Stimulated activated CD8-positive, alpha-beta memory T cell treated with anti-CD3 and anti-CD28 coated beads, Interleukin-15, amount 100 ng/mL, for 48 hours (primary cell): ENCODE measurements around the gene ITGA7.

ENCODE experiments used
- DNase-seq, 2 donors: peaks; one replicate each; pipeline ENCODE4 v3.0.0-alpha.2; 2020; ENCODE audit warnings: low read depth in 2 of 2

Gene ITGA7

DNA sequence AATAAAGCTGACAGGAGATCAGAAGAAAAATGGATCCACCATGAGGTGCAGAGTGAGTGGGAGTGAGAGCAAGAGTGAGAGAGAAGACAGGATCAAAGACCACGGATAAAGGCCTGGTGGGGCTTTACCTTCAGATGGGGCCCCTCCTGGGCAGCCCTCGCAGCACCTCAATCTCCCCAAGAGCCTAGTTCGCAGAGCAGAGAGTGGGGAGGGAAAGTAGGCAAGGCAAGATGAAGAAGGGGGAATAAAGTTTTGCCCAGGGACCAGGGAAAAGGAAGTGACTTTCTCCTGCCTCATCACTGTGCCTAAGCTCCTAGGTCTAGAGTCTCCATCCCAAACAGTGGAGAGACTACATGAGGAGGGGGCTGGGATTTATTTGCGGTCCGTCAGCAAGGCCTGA, 60.7 kb downstream of the ITGA7 start:
- DNase-seq: no peak

DNA sequence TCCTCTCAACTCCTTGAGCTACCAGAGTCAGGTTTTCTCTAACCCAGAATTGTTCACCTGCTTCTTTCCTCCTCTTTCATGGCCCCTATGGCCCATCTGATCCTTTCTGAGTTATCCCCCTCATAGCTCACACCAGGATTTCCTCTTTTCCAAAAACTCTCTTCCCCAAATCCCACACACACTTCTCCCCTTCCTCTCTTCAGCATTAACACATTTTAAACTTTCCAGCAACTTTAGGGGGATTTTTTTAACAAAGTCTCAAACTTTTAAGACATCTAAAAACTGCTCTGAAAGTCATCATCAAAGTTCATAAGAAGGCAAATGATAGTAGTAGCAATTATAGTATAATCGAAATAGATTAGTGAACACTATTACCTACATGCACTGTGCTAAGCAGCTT, 63.1 kb downstream of the ITGA7 start:
- no peak for DNase-seq

DNA sequence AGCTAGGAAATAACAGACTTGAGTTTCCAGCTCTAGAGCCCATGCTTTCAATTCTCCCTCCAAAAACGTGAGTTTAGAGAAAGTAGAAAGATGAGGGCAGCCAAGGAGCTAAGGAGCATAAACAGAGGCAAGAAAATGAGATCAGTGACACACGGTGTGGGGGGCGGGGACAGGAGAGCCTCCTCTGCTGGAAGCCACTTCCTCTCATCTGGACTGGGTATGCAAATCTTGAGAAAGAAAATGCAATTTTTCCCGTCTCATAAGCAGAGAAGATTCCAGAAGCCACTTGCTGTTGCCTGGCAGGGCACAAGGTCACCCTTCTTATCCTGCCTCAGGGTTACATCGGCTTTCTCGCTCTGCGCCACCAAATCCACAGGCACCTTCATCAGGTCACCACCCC, 65.0 kb downstream of the ITGA7 start:
- no peak for DNase-seq

DNA sequence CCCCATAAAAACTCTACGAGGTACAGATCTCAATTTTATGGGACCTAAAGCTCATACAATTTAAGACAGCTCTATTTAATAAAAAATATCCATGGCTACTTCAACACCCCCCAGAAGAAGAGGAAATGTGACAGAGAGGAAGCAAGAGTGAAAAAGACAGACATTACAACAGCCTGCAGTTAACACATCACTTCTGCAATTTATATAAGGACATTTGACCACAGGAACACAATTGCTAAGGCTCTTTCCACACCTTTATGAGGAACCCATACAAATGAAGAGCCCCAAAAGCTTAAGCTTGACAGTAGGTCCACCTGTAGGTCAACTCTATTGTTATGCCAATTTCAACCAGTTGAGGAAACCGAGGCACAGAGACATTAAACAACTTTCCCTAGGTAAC, 65.4 kb downstream of the ITGA7 start:
- no peak for DNase-seq

DNA sequence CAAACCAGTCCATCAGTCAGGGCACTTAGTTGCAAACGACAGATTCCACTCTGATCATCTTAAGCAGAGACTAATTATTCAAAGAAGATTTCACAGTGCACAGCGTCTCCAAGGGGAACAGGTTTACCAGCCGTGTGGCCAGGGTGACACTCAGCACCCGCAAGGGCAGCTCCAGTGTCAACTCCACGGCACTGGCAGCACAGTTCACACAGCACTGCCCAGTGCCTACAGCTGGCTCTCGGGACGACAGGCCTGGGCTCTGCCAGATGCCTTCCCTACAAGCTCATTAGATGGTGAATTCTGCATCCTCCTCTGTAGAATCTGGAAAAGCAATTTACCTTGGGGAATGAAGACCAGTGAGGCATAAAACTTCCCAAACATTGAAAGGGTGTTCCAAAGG, 66.1 kb downstream of the ITGA7 start:
- DNase-seq: no peak

DNA sequence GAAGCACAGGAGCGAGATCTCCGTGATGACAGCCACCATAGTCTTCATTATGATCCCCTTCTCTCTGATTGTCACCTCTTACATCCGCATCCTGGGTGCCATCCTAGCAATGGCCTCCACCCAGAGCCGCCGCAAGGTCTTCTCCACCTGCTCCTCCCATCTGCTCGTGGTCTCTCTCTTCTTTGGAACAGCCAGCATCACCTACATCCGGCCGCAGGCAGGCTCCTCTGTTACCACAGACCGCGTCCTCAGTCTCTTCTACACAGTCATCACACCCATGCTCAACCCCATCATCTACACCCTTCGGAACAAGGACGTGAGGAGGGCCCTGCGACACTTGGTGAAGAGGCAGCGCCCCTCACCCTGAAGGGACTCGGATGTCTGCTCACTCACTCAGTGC, 70.2 kb downstream of the ITGA7 start:
- DNase-seq: no peak

DNA sequence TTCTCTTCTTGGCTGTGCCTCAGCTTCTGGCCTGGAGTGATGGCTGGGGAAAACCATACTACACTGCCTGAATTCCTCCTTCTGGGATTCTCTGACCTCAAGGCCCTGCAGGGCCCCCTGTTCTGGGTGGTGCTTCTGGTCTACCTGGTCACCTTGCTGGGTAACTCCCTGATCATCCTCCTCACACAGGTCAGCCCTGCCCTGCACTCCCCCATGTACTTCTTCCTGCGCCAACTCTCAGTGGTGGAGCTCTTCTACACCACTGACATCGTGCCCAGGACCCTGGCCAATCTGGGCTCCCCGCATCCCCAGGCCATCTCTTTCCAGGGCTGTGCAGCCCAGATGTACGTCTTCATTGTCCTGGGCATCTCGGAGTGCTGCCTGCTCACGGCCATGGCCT, 70.9 kb downstream of the ITGA7 start, which contains the start of gene OR10P1:
TSS of gene OR10P1 (plus strand) at position 40 of the 400 bp plus-strand sequence. CDS start at position 40, 0 bp downstream.
- DNase-seq: no peak

DNA sequence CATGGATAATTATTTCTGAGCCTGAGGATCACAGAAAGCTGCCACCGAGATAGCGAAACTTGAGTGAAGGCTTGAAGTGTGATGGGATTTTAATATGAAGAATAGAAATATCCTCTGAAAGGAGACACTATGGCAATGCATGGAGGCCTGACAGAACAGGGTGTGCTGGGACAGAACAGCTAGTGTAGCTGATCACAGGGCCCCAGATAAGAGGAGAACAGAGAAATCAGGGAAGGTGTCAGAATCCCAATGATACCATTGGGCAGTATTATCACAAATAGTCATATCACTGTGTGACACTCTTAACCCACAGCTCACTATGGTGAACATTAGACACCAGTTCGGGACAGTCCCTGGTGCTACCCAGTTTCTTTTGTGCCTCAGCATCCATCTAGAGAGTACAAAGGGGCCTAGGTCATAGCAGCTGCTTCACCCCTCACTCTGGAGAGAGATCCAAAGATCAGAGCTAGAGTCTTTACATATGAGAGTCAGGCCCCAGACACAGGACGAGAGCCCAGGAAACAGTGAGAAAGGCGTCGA, 71.5 kb downstream of the ITGA7 start:
- no peak for DNase-seq
